GM19238 (cell line): ENCODE results near the gene NEDD1.

Experiments used
- DNase-seq: peaks from one replicate; pipeline ENCODE4 v3.0.0; 2011; ENCODE audit warnings: low spot score; ENCODE audit not compliant: insufficient read length

The NEDD1 gene, protein sequence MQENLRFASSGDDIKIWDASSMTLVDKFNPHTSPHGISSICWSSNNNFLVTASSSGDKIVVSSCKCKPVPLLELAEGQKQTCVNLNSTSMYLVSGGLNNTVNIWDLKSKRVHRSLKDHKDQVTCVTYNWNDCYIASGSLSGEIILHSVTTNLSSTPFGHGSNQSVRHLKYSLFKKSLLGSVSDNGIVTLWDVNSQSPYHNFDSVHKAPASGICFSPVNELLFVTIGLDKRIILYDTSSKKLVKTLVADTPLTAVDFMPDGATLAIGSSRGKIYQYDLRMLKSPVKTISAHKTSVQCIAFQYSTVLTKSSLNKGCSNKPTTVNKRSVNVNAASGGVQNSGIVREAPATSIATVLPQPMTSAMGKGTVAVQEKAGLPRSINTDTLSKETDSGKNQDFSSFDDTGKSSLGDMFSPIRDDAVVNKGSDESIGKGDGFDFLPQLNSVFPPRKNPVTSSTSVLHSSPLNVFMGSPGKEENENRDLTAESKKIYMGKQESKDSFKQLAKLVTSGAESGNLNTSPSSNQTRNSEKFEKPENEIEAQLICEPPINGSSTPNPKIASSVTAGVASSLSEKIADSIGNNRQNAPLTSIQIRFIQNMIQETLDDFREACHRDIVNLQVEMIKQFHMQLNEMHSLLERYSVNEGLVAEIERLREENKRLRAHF

GRCh38 chr12:96906849-96907670 is at the start of gene NEDD1:
Gene NEDD1, plus strand, starts transcription at chr12:96907257. Its CDS starts 2,503 bp downstream, at chr12:96909760.
- peak; percentile 83 for DNase-seq

DNA sequence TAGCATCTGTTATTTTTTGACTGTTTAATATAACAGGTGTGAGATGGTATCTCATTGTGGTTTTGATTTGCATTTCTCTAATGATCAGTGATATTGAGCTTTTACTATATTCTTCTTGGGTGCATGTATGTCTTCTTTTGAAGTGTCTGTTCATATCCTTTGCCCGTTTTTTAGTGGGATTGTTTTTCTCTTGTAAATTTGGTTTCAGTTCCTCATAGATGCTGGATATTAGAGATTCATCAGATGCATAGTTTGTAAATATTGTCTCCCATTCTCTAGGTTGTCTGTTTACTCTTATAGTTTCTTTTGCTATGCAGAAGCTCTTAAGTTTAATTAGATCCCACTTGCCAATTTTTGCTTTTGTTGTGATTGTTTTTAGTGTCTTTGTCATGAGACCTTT is 48.9 kb upstream of the NEDD1 start:
- no peak for DNase-seq

GRCh38 chr12:96861656-96862055 is 45.4 kb upstream of the NEDD1 start:
- no peak for DNase-seq

- no peak for DNase-seq
Observed at GRCh38 chr12:96862326-96862725, 44.7 kb upstream of the NEDD1 start.

- DNase-seq, result no peak
Observed at GRCh38 chr12:96864335-96864734, 42.7 kb upstream of the NEDD1 start.

GRCh38 chr12:96866801-96867590 is 40.1 kb upstream of the NEDD1 start:
- DNase-seq, result no peak

GRCh38 chr12:96870946-96871345 is 36.1 kb upstream of the NEDD1 start:
- DNase-seq, result no peak

DNA sequence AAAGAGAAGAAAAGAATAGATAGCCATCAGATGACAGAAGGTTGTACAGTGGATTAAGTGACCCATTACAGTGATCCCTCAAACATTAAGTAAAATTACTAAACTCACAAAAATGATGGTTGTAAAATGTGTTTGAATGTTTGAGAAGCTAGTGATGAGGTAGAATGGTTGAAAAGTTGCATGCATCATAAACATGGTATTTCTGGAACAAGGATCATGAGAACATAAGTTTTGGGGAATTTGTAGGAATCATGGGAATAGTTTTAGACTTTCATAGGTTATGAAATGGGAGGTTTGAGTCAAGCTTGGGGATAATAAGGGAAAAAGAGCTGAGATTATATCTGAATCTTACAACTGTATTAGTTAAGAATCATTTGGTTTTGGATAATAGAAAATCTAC is 34.1 kb upstream of the NEDD1 start:
- no peak for DNase-seq

GRCh38 chr12:96874211-96874610 is 32.8 kb upstream of the NEDD1 start:
- DNase-seq, result no peak

DNA sequence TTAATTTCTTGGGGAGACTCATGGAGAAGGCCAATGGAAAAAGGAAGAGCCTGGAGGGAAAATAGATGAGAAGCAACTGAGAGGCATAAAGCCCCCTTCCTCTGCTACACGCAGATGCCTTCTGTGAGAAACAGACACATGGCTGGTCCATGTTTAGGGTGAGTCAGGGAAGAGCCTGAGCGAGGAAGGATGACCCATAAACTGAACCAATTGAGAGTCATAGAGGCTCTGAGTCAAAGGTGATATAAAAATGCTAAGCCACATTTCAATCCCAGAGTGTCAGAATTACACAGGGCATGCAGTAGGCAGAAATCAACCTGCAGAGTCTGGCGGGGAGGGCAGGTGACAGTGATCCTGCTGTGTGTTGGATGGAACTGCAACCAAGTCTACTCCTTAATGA is 30.1 kb upstream of the NEDD1 start:
- DNase-seq, result no peak

DNA sequence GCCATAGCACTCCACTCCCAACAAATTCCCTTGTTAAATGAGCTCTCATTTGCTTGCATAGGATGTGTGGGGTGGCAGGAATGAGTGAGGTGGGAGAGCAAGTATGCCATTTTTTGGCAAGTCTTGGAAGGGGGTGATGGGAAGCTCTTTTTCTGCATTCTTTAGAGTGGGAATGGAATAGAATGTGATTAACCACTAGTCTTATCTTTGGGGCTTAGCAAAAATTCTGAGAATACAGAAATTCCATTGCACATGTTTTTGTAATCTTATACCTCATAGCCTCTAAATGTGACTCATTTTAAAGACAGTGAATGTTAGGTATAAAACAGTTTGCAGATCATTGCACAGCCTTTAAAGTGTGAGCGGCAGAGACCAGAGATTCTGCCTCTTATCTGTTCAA is 28.4 kb upstream of the NEDD1 start:
- DNase-seq, result no peak

DNA sequence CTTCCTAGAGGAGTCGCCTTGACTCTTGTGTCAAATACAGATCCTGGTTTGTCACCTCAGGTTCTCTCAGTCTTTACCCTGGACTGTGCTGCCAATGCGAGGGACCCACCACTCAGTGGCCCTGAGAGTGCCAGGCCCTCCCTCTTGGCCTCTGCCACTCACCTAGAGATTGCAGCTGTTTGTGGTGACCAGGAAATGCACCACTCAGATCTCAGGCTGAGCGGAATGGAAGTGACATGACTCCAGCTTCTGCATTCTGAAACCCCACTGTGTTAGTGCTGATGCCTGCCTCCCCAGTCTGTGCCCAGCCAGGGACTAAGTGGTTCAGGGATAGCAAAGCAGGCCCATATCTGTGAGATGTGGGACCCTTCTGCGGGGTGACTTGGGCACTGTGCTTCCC is 27.8 kb upstream of the NEDD1 start:
- DNase-seq, result no peak

- DNase-seq, result no peak
Observed at GRCh38 chr12:96880220-96880619, 26.8 kb upstream of the NEDD1 start.

- no peak for DNase-seq
Observed at GRCh38 chr12:96881608-96882007, 25.4 kb upstream of the NEDD1 start.

DNA sequence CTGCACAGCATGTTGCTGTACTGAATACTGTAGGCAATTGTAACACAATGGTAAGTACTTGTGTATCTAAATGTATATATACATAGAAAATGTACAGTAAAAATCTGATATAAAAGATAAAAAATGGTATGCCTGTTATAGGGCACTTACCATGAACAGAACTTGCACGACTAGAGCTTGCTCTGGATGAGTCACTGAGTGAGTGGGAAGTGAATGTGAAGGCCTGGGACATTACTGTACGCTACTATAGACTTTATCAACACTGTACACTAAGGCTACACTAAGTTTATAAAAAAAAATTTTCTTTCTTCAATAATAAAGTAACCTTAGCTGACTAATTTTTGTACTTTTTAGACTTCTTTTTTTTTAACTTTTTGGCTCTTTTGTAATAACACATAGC is 24.2 kb upstream of the NEDD1 start:
- DNase-seq, result no peak

- DNase-seq, result no peak
Observed at GRCh38 chr12:96883571-96883970, 23.5 kb upstream of the NEDD1 start.

- no peak for DNase-seq
Observed at GRCh38 chr12:96886998-96887677, 19.9 kb upstream of the NEDD1 start.

GRCh38 chr12:96889273-96889933 is 17.7 kb upstream of the NEDD1 start:
- DNase-seq, result no peak

DNA sequence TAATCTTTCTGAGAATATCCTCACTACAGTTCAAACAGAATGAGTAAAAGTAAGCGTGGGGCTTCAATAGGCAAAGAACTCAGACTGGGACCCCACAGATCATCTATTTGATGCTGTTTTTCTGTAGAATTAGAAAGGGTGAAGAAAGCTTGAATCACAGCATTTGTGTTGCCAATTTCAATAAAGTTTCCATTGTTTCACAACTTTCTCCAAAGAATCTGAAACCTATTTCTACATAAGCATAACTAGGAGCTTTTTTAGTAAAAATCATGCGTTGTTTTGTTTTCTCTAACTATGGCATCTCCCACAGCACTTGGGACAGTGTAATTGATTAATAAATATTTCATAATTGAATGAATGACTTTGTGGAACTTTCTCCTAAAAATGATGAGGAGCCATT is 16.7 kb upstream of the NEDD1 start:
- DNase-seq, result no peak

DNA sequence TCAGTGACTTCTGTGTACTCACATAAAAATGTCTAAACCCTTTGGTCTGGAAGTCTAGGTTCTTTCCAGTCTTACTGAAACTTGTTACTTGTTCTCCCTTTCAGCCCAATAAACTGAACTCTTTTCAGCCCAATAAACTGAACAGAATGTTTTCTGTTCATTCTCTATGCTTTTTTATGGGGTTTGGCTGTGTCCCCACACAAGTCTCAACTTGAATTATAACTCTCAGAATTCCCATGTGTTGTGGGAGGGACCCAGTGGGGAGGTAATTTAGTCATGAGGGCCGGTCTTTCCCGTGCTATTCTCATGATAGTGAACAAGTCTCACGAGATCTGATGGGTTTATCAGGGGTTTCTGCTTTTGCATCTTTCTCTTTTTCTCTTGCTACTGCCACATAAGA is 15.0 kb upstream of the NEDD1 start:
- DNase-seq, result no peak
